Activated naive CD4-positive, alpha-beta T cell treated with anti-CD3 and anti-CD28 coated beads, Interleukin-2, amount 50 U/mL, for 24 hours (primary cell): ENCODE measurements around the gene PAPPA.

Experiments used
- H3K27ac Mint-ChIP-seq: one replicate; pipeline ENCODE4 v1.8.0; 2021; ENCODE audit warnings: mild to moderate bottlenecking, mixed read lengths
- H3K27me3 Mint-ChIP-seq: one replicate; pipeline ENCODE4 v1.8.0; 2021; ENCODE audit warnings: mixed read lengths
- H3K36me3 Mint-ChIP-seq: one replicate; pipeline ENCODE4 v1.8.0; 2021; ENCODE audit warnings: mixed read lengths
- H3K4me1 Mint-ChIP-seq: one replicate; pipeline ENCODE4 v1.8.0; 2021; ENCODE audit warnings: mixed read lengths
- H3K4me3 Mint-ChIP-seq: one replicate; pipeline ENCODE4 v1.8.0; 2021; ENCODE audit warnings: mild to moderate bottlenecking, mixed read lengths
- H3K9me3 Mint-ChIP-seq: one replicate; pipeline ENCODE4 v1.8.0; 2021; ENCODE audit warnings: mixed read lengths

PAPPA gene

GRCh38 chr9:116286297-116286696 is 132.7 kb downstream of the PAPPA start:
- peaks cover 4% of the 10 kb centered on the region for H3K27me3 Mint-ChIP-seq
- no peak overlapping the region for H3K27ac Mint-ChIP-seq
- no peaks in the 10 kb centered on the region for H3K4me1 Mint-ChIP-seq
- no peaks in the 10 kb centered on the region for H3K9me3 Mint-ChIP-seq
- no peaks in the 10 kb centered on the region for H3K36me3 Mint-ChIP-seq
- H3K4me3 Mint-ChIP-seq = no peak overlapping the region

DNA sequence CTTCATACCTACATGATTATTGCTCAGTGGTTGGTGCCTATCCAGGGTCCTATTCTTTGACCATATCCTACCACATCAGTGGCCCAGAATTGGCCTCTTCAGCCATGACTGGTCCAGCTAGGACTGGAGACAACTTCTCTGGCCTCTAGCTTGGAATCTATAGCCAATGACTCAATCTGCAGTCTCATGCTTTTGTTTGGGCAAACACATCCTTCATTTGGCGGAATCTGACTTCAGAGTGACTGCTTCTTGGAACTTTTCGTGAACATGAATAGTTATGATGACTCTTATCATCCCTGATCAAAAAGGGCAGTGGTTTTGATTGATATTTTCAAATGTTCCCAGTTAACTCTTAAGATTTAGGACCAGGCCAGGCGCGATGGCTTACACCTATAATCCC is 134.1 kb downstream of the PAPPA start:
- Mint-ChIP-seq H3K4me3 (no peak overlapping the region), H3K4me1 (no peaks in the 10 kb centered on the region), H3K27me3 (peaks cover 4% of the 10 kb centered on the region), H3K27ac (no peak overlapping the region), H3K36me3 (no peaks in the 10 kb centered on the region), H3K9me3 (no peaks in the 10 kb centered on the region)

- H3K4me1 Mint-ChIP-seq = no peaks in the 10 kb centered on the region
Observed at GRCh38 chr9:116288658-116289057, 135.1 kb downstream of the PAPPA start.

GRCh38 chr9:116297346-116297745 is 143.8 kb downstream of the PAPPA start:
- H3K4me3 Mint-ChIP-seq = no peak overlapping the region
- peaks cover 4% of the 10 kb centered on the region for H3K9me3 Mint-ChIP-seq
- no peaks in the 10 kb centered on the region for H3K4me1 Mint-ChIP-seq
- H3K27ac Mint-ChIP-seq = no peak overlapping the region
- peaks cover 3% of the 10 kb centered on the region for H3K27me3 Mint-ChIP-seq
- H3K36me3 Mint-ChIP-seq = no peaks in the 10 kb centered on the region

More at GRCh38 chr9:116288658-116289057, 135.1 kb downstream of the PAPPA start:
- no peak overlapping the region for H3K27ac Mint-ChIP-seq
- H3K9me3 Mint-ChIP-seq = no peaks in the 10 kb centered on the region
- no peak overlapping the region for H3K4me3 Mint-ChIP-seq
- peaks cover 4% of the 10 kb centered on the region for H3K27me3 Mint-ChIP-seq
- no peaks in the 10 kb centered on the region for H3K36me3 Mint-ChIP-seq

- H3K4me3 Mint-ChIP-seq = no peak overlapping the region
- no peaks in the 10 kb centered on the region for H3K4me1 Mint-ChIP-seq
- peaks cover 4% of the 10 kb centered on the region for H3K9me3 Mint-ChIP-seq
- peaks cover 5% of the 10 kb centered on the region for H3K27me3 Mint-ChIP-seq
- no peak overlapping the region for H3K27ac Mint-ChIP-seq
- no peaks in the 10 kb centered on the region for H3K36me3 Mint-ChIP-seq
Observed at GRCh38 chr9:116298249-116298648, 144.7 kb downstream of the PAPPA start.

DNA sequence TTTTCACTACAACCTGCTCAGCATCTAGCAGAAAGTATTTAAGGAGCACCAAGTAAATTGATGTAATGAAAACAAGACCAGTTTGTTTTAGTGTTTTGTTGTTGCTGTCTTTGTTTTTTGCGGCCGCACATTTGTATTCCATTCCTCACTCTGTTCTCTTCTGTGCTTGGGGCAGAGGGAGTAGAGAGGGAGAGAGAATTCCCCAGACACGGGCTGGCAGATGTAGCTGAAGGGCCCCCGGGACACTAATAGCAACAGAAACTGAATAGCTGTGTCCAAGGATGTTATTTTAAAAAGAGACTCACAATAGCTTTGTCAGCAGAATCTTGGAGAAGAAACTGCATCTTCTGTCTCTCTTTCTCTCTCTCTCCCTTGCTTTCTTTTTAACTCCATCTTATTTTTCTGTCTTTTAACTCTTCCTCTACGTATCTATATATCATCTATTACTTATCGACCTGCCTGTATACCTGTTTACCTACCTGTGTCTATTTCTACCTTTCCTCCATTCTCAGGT is 145.3 kb downstream of the PAPPA start:
- H3K27me3 Mint-ChIP-seq = peaks cover 5% of the 10 kb centered on the region
- peaks cover 4% of the 10 kb centered on the region for H3K9me3 Mint-ChIP-seq
- no peak overlapping the region for H3K27ac Mint-ChIP-seq
- H3K36me3 Mint-ChIP-seq = no peaks in the 10 kb centered on the region
- H3K4me1 Mint-ChIP-seq = no peaks in the 10 kb centered on the region
- no peak overlapping the region for H3K4me3 Mint-ChIP-seq

GRCh38 chr9:116300360-116300870 is 146.8 kb downstream of the PAPPA start:
- H3K4me3 Mint-ChIP-seq = no peak overlapping the region
- no peak overlapping the region for H3K27ac Mint-ChIP-seq
- H3K27me3 Mint-ChIP-seq = peaks cover 5% of the 10 kb centered on the region
- H3K4me1 Mint-ChIP-seq = no peaks in the 10 kb centered on the region
- peaks cover 4% of the 10 kb centered on the region for H3K9me3 Mint-ChIP-seq
- no peaks in the 10 kb centered on the region for H3K36me3 Mint-ChIP-seq

- Mint-ChIP-seq H3K4me1 (no peaks in the 10 kb centered on the region), H3K4me3 (no peak overlapping the region), H3K27me3 (peaks cover 5% of the 10 kb centered on the region), H3K27ac (no peak overlapping the region), H3K36me3 (no peaks in the 10 kb centered on the region), H3K9me3 (no peaks in the 10 kb centered on the region)
Observed at GRCh38 chr9:116303270-116303669, 149.7 kb downstream of the PAPPA start.

DNA sequence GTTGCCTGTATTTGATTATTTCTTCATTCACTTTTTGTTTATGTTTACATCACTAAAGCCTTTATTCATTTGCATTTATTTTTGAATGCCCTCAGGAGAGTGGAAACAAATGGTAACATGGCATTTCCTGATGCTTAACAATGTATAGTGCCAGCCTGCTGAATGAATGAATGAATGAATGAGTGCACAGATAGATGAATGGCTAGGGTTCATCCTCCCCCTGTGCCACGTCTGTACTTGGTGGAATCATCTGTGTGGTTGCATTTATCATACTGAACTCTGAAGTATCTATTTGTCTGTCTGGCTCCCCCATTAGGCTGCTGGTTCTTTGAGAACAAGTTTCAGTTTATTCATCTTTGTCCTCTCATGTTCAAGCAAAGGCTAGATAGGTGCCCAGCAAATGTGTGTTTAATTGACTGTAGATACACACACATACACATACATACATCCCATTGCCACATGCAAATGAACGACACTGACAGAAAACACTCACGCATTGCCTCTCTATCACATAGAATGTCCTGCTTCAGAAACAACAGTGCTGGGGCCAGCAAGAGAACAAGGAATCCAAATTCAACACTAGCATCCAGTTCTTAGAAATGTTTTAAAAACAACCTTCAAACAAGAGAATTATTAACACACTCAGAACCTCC is 150.4 kb downstream of the PAPPA start:
- Mint-ChIP-seq H3K9me3 (no peaks in the 10 kb centered on the region), H3K36me3 (no peaks in the 10 kb centered on the region), H3K27ac (no peak overlapping the region), H3K4me3 (no peak overlapping the region), H3K4me1 (no peaks in the 10 kb centered on the region), H3K27me3 (peaks cover 5% of the 10 kb centered on the region)

GRCh38 chr9:116304761-116305160 is 151.2 kb downstream of the PAPPA start:
- no peak overlapping the region for H3K27ac Mint-ChIP-seq
- H3K9me3 Mint-ChIP-seq = no peaks in the 10 kb centered on the region
- H3K36me3 Mint-ChIP-seq = no peaks in the 10 kb centered on the region
- no peak overlapping the region for H3K4me3 Mint-ChIP-seq
- peaks cover 5% of the 10 kb centered on the region for H3K27me3 Mint-ChIP-seq
- H3K4me1 Mint-ChIP-seq = no peaks in the 10 kb centered on the region

DNA sequence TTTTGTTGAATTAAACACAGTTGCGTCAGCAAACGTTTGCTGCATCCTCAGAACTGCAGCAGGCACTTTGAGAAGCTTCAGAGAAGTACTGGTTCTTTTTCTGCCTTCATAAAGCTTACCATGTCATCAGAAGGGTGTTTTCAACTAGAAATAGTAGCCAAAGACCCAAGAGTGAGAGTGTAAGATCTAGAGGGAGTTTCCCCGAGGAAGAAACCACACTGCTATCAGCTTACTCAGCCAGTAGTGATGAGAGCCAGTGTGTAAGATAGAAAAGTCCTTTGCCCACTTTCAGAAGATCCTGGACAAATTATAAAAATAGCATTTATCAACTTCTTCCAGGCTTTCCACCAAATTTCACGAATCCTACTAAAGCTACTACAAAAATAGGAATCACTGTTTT is 154.5 kb downstream of the PAPPA start:
- Mint-ChIP-seq H3K4me3 (no peak overlapping the region), H3K4me1 (no peaks in the 10 kb centered on the region), H3K36me3 (no peaks in the 10 kb centered on the region), H3K9me3 (no peaks in the 10 kb centered on the region), H3K27ac (no peak overlapping the region), H3K27me3 (no peaks in the 10 kb centered on the region)

DNA sequence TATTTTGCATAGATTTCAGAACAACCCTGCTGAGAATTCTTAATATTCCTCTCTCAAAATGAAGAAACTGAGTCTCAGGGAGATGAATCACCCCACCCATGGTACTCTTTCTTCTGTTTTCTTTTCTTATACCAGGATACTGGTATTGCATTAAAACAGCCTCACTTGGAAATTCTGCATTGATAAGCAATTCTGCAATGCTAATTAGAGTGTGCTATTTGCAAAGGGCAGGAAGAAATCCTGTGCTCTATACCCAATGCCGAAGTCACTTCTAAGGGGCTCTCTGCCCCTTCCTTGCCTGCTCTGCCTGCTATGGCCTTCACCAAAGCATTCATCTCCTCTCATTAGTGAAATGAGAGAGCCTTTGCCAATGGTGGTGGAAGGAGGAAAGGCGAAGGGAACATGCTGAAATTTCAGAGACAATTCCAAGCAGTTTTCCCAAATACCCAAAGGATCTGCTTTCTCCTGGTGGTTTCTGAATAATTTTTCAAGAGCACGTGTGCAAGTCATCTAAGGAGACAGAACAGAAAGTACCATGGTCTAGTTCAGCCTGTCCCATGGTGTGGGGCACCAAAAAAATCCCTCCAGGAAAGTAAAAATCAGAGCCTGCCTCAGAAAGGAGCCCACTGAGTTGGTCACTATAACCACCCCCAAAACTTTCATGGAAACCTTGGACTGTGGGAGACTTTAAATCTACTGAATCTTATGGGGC is 156.5 kb downstream of the PAPPA start:
- Mint-ChIP-seq H3K27me3 (no peaks in the 10 kb centered on the region), H3K9me3 (no peaks in the 10 kb centered on the region), H3K36me3 (no peaks in the 10 kb centered on the region), H3K4me1 (no peaks in the 10 kb centered on the region), H3K4me3 (no peak overlapping the region), H3K27ac (no peak overlapping the region)

DNA sequence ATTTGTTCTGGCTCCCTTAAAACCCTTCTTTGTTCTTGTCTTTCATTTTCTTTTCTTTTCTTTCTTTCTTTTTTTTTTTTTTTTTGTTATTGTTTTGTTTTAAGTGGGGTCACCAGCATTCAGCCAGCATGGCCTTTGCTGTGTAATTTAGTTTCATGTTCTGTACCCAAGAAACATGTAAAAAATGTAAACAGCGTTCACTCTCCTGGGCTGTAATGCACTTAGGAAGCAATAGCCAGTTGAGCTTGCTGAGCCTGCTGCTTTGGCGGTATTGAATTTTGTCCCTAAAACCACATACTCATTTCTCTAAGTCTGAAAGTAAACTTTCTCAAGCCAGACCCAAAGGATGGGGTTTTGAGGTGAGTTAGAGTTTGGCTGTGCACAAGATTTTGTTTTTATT is 158.6 kb downstream of the PAPPA start:
- H3K27me3 Mint-ChIP-seq = no peaks in the 10 kb centered on the region
- no peak overlapping the region for H3K4me3 Mint-ChIP-seq
- H3K27ac Mint-ChIP-seq = no peak overlapping the region
- no peaks in the 10 kb centered on the region for H3K4me1 Mint-ChIP-seq
- no peaks in the 10 kb centered on the region for H3K9me3 Mint-ChIP-seq
- no peaks in the 10 kb centered on the region for H3K36me3 Mint-ChIP-seq

DNA sequence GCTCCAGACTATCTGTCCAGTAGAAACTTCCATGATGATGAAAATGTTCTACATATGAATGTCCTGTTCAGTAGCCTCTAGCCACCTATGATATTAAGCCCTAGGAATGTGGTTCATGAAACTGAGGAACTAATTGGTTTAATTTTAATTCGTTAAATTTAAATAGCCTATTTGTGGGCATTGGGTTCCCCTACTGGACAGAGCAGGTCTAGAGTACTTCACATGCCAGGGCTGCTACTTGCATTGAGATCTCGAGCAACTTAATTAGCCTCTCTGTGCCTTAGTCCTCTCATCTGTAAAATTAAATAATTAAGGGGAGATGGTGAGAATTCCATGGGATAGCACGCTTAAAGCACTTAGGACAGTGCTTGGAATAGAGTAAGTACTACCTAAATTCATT is 160.0 kb downstream of the PAPPA start:
- Mint-ChIP-seq H3K4me1 (no peaks in the 10 kb centered on the region), H3K27ac (no peak overlapping the region), H3K9me3 (no peaks in the 10 kb centered on the region), H3K4me3 (no peak overlapping the region), H3K27me3 (no peaks in the 10 kb centered on the region), H3K36me3 (no peaks in the 10 kb centered on the region)

- H3K9me3 Mint-ChIP-seq = no peaks in the 10 kb centered on the region
- H3K36me3 Mint-ChIP-seq = no peaks in the 10 kb centered on the region
- H3K27ac Mint-ChIP-seq = no peak overlapping the region
- no peak overlapping the region for H3K4me3 Mint-ChIP-seq
- H3K27me3 Mint-ChIP-seq = no peaks in the 10 kb centered on the region
- H3K4me1 Mint-ChIP-seq = no peaks in the 10 kb centered on the region
Observed at GRCh38 chr9:116316246-116316645, 162.7 kb downstream of the PAPPA start.

GRCh38 chr9:116317503-116317902 is 163.9 kb downstream of the PAPPA start:
- no peaks in the 10 kb centered on the region for H3K27me3 Mint-ChIP-seq
- H3K4me3 Mint-ChIP-seq = no peak overlapping the region
- H3K27ac Mint-ChIP-seq = no peak overlapping the region
- H3K36me3 Mint-ChIP-seq = no peaks in the 10 kb centered on the region
- H3K4me1 Mint-ChIP-seq = no peaks in the 10 kb centered on the region
- no peaks in the 10 kb centered on the region for H3K9me3 Mint-ChIP-seq
